Caco-2 (cell line): ENCODE results near the gene ATXN1. TPM values are rescaled to one million over a fixed set of nuclear protein-coding genes. Genes with fewer than 3 reads are reported as not detected.

Experiments
- BruUV-seq: library from RNA; stranded (reverse); fragments of 400-500 nt; replicated peaks from 2 replicates; lab custom pipeline; 2021; lab: Mats Ljungman, UMichigan
- CTCF ChIA-PET: fragments of 300-600 bp; sonication (Branson Sonifier 250); formaldehyde crosslinking; loops from one replicate; lab custom pipeline; 2022; ENCODE audit warnings: antibody characterized with exemption; lab: Charles Lee
- POLR2A ChIA-PET: fragments of 300-600 bp; sonication (Branson Sonifier 250); formaldehyde crosslinking; loops from one replicate; lab custom pipeline; 2022; ENCODE audit warnings: antibody characterized with exemption; lab: Charles Lee
- DNase-seq, 2 experiments: peaks; one replicate each; pipeline versions ENCODE4 v3.0.0 to v3.0.0-alpha.2; 2020 to 2022
- H3K27me3 ChIP-seq: replicated peaks from 2 replicates; pipeline ENCODE4 v1.6.0; 2011; ENCODE audit warnings: low read length; ENCODE audit not compliant: control insufficient read depth, insufficient read depth
- H3K36me3 ChIP-seq: 2 replicates; pipeline ENCODE4 v1.5.1; 2011; ENCODE audit warnings: low read length; ENCODE audit not compliant: control insufficient read depth, insufficient read depth
- H3K4me1 ChIP-seq: fragments of 250-450 bp; sonication (Bioruptor Pico); 2 replicates; pipeline ENCODE4 v1.5.1; 2020; ENCODE audit warnings: mild to moderate bottlenecking
- H3K4me3 ChIP-seq: 2 replicates; pipeline ENCODE4 v1.5.1; 2011; ENCODE audit warnings: low read depth, mild to moderate bottlenecking, control low read depth, low read length
- H3K9me3 ChIP-seq: fragments of 250-450 bp; sonication (Bioruptor Pico); 2 replicates; pipeline ENCODE4 v1.5.1; 2020; ENCODE audit warnings: mild to moderate bottlenecking, moderate library complexity
- H3K27ac Mint-ChIP-seq: one replicate; pipeline ENCODE4 v1.8.0; 2022; ENCODE audit warnings: mixed read lengths; ENCODE audit not compliant: unreplicated experiment
- H3K27me3 Mint-ChIP-seq: one replicate; pipeline ENCODE4 v1.8.0; 2022; ENCODE audit warnings: mixed read lengths; ENCODE audit not compliant: insufficient read depth, unreplicated experiment
- H3K36me3 Mint-ChIP-seq: one replicate; pipeline ENCODE4 v1.8.0; 2022; ENCODE audit warnings: mild to moderate bottlenecking, mixed read lengths; ENCODE audit not compliant: insufficient read depth, unreplicated experiment
- H3K4me1 Mint-ChIP-seq: one replicate; pipeline ENCODE4 v1.8.0; 2022; ENCODE audit warnings: low read depth, mixed read lengths; ENCODE audit not compliant: unreplicated experiment
- H3K4me3 Mint-ChIP-seq: one replicate; pipeline ENCODE4 v1.8.0; 2022; ENCODE audit warnings: mild to moderate bottlenecking, moderate library complexity, mixed read lengths; ENCODE audit not compliant: unreplicated experiment
- H3K9me3 Mint-ChIP-seq: one replicate; pipeline ENCODE4 v1.8.0; 2022; ENCODE audit warnings: mixed read lengths; ENCODE audit not compliant: unreplicated experiment
- CTCF ChIP-seq, 2 experiments: fragments of 200-600 bp in 1 of 2; IDR thresholded peaks; 1 replicate in 1 of 2; 2 replicates in 1 of 2; pipeline versions ENCODE4 v1.5.1 to v1.8.0; 2011 to 2022; ENCODE audit warnings: antibody characterized with exemption in 1 of 2, control low read depth in 1 of 2, inconsistent platforms in 1 of 2, low read depth in 1 of 2, low read length in 1 of 2, mild to moderate bottlenecking in 1 of 2, moderate library complexity in 1 of 2; ENCODE audit not compliant: insufficient read depth in 1 of 2, severe bottlenecking in 1 of 2, unreplicated experiment in 1 of 2
- intact Hi-C: fragments of 100-400 bp; cut with micrococcal nuclease; formaldehyde crosslinking; loops from one replicate; pipeline ENCODE4 v1.10.0; 2022; ENCODE audit not compliant: unreplicated experiment
- total RNA-seq: library from RNA; stranded (reverse); gene quantifications from 2 replicates; pipeline ENCODE4 v1.2.3, GENCODE V29; 2022

ATXN1 gene
- total RNA-seq, 1 experiment from 2014 or later = 14.2 TPM

- POLR2A ChIA-PET = no interaction called here
These were observed 238.3 kb downstream of the ATXN1 start for GRCh38 chr6:16522937-16523336.

DNA sequence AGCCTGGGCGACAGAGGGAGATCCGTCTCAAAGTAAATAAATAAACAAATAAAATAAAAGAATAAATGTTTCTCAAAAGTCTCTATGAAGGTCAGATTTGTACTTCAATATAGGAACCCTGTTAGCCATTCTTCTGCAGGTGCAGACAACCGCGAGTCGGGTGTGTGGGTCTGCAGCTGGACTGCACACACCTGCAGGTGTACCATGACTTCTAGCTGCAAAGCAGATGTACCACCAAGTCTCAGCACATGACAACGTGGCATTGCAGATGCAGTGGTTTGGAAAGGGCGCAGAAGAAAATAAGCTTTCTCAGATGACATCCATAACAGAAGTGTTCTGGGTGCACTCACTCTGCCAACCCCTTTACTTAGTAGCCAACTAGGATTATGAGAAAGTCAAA, 239.7 kb downstream of the ATXN1 start:
- ChIA-PET CTCF (interaction anchor here (0.6 kb wide), 1 partner anchor 31 kb away, joined by 6 read pairs; no protein-coding TSS in a partner anchor), POLR2A (no interaction called here)
- Histone ChIP-seq H3K27me3 (no peaks in the 10 kb centered on the region), H3K9me3 (no peaks in the 10 kb centered on the region), H3K4me1 (no peaks in the 10 kb centered on the region), H3K4me3 (no peak overlapping the region), H3K36me3 (no peaks in the 10 kb centered on the region)
- no TSS peak for BruUV-seq
- Mint-ChIP-seq H3K4me1 (peaks cover 12% of the 10 kb centered on the region), H3K9me3 (no peaks in the 10 kb centered on the region), H3K27ac (no peak overlapping the region), H3K36me3 (no peaks in the 10 kb centered on the region), H3K4me3 (no peak overlapping the region), H3K27me3 (no peaks in the 10 kb centered on the region)
- no peak for DNase-seq
- TF ChIP-seq CTCF (IDR thresholded peaks at IDR 0.05; ENCODE audit: insufficient read depth in 1 of 2, low read depth in 1 of 2, low read length in 1 of 2, severe bottlenecking in 1 of 2, unreplicated experiment in 1 of 2) = no peak
- intact Hi-C loops = no loop called here

More at GRCh38 chr6:16522937-16523336, 238.3 kb downstream of the ATXN1 start:
- Mint-ChIP-seq H3K4me3 (no peak overlapping the region), H3K27ac (no peak overlapping the region), H3K36me3 (no peaks in the 10 kb centered on the region), H3K27me3 (no peaks in the 10 kb centered on the region), H3K4me1 (peaks cover 8% of the 10 kb centered on the region), H3K9me3 (no peaks in the 10 kb centered on the region)
- no peaks in the 10 kb centered on the region for H3K27me3 ChIP-seq
- intact Hi-C loops = no loop called here
- no peaks in the 10 kb centered on the region for H3K9me3 ChIP-seq
- CTCF ChIA-PET = no interaction called here
- DNase-seq = no peak
- H3K36me3 ChIP-seq = no peaks in the 10 kb centered on the region
- no TSS peak for BruUV-seq
- H3K4me1 ChIP-seq = no peaks in the 10 kb centered on the region
- H3K4me3 ChIP-seq = no peak overlapping the region
- TF ChIP-seq CTCF (IDR thresholded peaks at IDR 0.05; ENCODE audit: insufficient read depth in 1 of 2, low read depth in 1 of 2, low read length in 1 of 2, severe bottlenecking in 1 of 2, unreplicated experiment in 1 of 2) = no peak

DNA sequence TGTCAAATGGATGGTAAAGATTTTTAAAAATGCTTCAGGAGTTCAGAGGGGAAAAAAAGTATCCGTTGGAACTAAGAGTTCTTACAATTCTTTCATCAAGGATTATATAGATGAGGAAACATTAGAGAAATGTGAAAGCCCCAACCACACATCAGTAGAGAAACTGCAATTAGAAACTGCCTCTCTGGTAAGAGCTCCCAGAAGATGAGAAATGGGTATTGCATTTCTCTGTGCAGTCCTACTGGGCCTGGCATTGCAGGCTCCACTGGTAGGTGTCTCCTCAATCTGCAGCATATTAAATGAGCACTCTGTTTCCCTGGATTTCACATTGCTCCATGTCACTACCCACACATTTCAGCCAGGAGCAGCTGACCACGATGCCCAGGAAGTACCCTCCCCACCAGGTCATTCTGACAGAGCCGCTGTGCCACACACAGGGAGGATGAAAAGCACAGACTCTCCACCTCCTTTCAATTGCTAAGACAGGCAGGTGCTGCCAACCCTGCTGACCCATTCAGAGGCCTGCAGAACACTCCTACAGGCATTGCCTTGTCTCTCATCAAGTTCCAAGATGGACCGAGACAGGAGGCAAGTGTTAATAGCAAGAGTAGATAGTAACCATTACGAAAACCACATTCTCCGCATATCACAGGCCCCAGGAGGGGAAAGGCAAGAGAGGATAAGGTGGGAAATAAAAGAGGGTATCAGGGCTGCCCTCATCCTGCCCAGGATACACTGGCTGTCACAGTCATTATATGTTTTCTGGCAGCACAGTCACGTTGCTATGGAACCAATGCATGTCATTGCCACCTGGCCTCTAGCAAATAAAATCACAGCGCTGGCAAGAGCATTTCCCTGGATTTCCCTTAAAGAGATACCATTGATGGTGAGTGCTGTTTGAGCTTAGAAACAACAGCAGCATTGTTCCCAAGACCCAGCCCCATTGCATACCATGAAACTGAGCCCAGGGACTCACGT, 241.7 kb downstream of the ATXN1 start:
- BruUV-seq = no TSS peak
- H3K4me1 Mint-ChIP-seq = peaks cover 12% of the 10 kb centered on the region
- no peak for TF ChIP-seq CTCF (IDR thresholded peaks at IDR 0.05; ENCODE audit: insufficient read depth in 1 of 2, low read depth in 1 of 2, low read length in 1 of 2, severe bottlenecking in 1 of 2, unreplicated experiment in 1 of 2)
- Histone ChIP-seq H3K27me3 (no peaks in the 10 kb centered on the region), H3K4me3 (no peak overlapping the region), H3K36me3 (no peaks in the 10 kb centered on the region), H3K4me1 (no peaks in the 10 kb centered on the region), H3K9me3 (no peaks in the 10 kb centered on the region)
- ChIA-PET CTCF (interaction anchor here (0.5 kb wide), 1 partner anchor 244 kb away, joined by 3 read pairs; no protein-coding TSS in a partner anchor), POLR2A (no interaction called here)
- H3K4me3 Mint-ChIP-seq = no peak overlapping the region
- no peaks in the 10 kb centered on the region for H3K36me3 Mint-ChIP-seq
- H3K27me3 Mint-ChIP-seq = no peaks in the 10 kb centered on the region
- intact Hi-C loops = no loop called here
- H3K9me3 Mint-ChIP-seq = no peaks in the 10 kb centered on the region
- DNase-seq = no peak
- H3K27ac Mint-ChIP-seq = no peak overlapping the region
